ENCODE data around the gene IL17D.
"Not testable (repeated sequence)": the region's sequence is repeated elsewhere in the genome, so short reads cannot be mapped to it uniquely, and the experiment has no call there.

Gene IL17D

GRCh38 chr13:20702915-20703779 lies at the start of gene IL17D:
Gene IL17D, plus strand, starts transcription at chr13:20703699. Its CDS starts 303 bp downstream, at chr13:20704002.
- no peak for DNase-seq

GRCh38 chr13:20654156-20654555 lies 49.3 kb upstream of the IL17D start:
- DNase-seq, result no peak

GRCh38 chr13:20658451-20659040 lies 45.0 kb upstream of the IL17D start:
- DNase-seq, result no peak

GRCh38 chr13:20664351-20664750 lies 39.1 kb upstream of the IL17D start:
- no peak for DNase-seq

- no peak for DNase-seq
These were observed 36.6 kb upstream of the IL17D start for GRCh38 chr13:20666948-20667347.

GRCh38 chr13:20667857-20668437 lies 35.6 kb upstream of the IL17D start:
- no peak for DNase-seq

GRCh38 chr13:20669162-20669561 lies 34.3 kb upstream of the IL17D start:
- DNase-seq, result no peak

GRCh38 chr13:20671789-20672188 lies 31.7 kb upstream of the IL17D start:
- DNase-seq, result no peak

GRCh38 chr13:20672772-20673171 lies 30.7 kb upstream of the IL17D start:
- no peak for DNase-seq

GRCh38 chr13:20673715-20674114 lies 29.8 kb upstream of the IL17D start:
- DNase-seq, result no peak

- DNase-seq, result no peak
These were observed 27.3 kb upstream of the IL17D start for GRCh38 chr13:20676213-20676612.

GRCh38 chr13:20678606-20679005 lies 24.9 kb upstream of the IL17D start:
- not testable (repeated sequence) for DNase-seq

- no peak for DNase-seq
These were observed 23.6 kb upstream of the IL17D start for GRCh38 chr13:20679879-20680278.

- DNase-seq, result no peak
These were observed 23.0 kb upstream of the IL17D start for GRCh38 chr13:20680416-20681080.

GRCh38 chr13:20681481-20681880 lies 22.0 kb upstream of the IL17D start:
- not testable (repeated sequence) for DNase-seq

- no peak for DNase-seq
These were observed 21.4 kb upstream of the IL17D start for GRCh38 chr13:20682061-20682460.

GRCh38 chr13:20684041-20684440 lies 19.5 kb upstream of the IL17D start:
- no peak for DNase-seq

- no peak for DNase-seq
These were observed 19.0 kb upstream of the IL17D start for GRCh38 chr13:20684546-20684945.

- no peak for DNase-seq
These were observed 18.4 kb upstream of the IL17D start for GRCh38 chr13:20685092-20685491.

GRCh38 chr13:20686167-20686566 lies 17.3 kb upstream of the IL17D start:
- DNase-seq, result no peak

- no peak for DNase-seq
These were observed 16.5 kb upstream of the IL17D start for GRCh38 chr13:20686863-20687579.

GRCh38 chr13:20689291-20689690 lies 14.2 kb upstream of the IL17D start:
- DNase-seq, result no peak

GRCh38 chr13:20691616-20692015 lies 11.9 kb upstream of the IL17D start:
- no peak for DNase-seq

Measured in SIG-M5 (cell line).